Omental fat pad (tissue), 4 donors: ENCODE data around the gene TP73. TPM values are rescaled to one million over a fixed set of nuclear protein-coding genes. Genes with fewer than 3 reads are reported as not detected.

Source experiments
- ATAC-seq: fragments of 150-250 bp; one replicate; pipeline ENCODE4 v1.9.1; 2016; ENCODE audit warnings: mild to moderate bottlenecking, moderate library complexity; ENCODE audit not compliant: low FRiP score
- DNase-seq: peaks from one replicate; pipeline ENCODE4 v3.0.0-alpha.2; 2019; ENCODE audit warnings: low spot score
- total RNA-seq, 4 donors: library from RNA; depleted of rRNA; stranded (reverse); fragments of >200 nt; gene quantifications; one replicate each; pipeline ENCODE4 v1.1.0, GENCODE V29; 2016
- TF ChIP-seq, protein P1 (sequence below), 3 donors: fragments of 450-650 bp; IDR thresholded peaks; one replicate each; pipeline ENCODE4 v1.5.1; 2016 to 2017; ENCODE audit warnings: antibody characterized with exemption in 3 of 3, mild to moderate bottlenecking in 3 of 3, moderate library complexity in 2 of 3

The TP73 gene
- total RNA-seq, 4 donors from 2014 or later = not detected

DNA sequence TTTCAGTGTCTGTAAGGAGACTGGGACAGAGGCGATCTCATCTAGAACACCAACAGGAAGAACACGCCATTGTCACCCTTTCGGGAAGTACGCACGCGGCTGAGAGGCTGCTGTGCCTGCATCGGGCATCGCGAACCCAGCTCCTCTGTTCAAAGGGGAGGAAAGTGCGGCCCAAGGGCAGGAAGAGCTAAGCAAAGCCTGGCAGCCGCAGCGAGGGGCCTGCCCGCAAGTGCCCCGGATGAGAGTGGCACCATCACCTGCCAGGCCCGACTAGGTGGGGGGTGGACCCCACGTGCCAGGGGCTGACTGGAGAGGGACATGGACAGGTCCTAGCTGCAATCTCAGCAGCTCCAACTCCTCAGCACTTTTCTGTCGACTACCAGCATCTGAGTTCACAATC lies 20.0 kb upstream of the TP73 start:
- TF ChIP-seq, protein P1, sequence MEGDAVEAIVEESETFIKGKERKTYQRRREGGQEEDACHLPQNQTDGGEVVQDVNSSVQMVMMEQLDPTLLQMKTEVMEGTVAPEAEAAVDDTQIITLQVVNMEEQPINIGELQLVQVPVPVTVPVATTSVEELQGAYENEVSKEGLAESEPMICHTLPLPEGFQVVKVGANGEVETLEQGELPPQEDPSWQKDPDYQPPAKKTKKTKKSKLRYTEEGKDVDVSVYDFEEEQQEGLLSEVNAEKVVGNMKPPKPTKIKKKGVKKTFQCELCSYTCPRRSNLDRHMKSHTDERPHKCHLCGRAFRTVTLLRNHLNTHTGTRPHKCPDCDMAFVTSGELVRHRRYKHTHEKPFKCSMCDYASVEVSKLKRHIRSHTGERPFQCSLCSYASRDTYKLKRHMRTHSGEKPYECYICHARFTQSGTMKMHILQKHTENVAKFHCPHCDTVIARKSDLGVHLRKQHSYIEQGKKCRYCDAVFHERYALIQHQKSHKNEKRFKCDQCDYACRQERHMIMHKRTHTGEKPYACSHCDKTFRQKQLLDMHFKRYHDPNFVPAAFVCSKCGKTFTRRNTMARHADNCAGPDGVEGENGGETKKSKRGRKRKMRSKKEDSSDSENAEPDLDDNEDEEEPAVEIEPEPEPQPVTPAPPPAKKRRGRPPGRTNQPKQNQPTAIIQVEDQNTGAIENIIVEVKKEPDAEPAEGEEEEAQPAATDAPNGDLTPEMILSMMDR (IDR thresholded peaks at IDR 0.05) = no peak
- no peak for DNase-seq
- no peak for ATAC-seq

DNA sequence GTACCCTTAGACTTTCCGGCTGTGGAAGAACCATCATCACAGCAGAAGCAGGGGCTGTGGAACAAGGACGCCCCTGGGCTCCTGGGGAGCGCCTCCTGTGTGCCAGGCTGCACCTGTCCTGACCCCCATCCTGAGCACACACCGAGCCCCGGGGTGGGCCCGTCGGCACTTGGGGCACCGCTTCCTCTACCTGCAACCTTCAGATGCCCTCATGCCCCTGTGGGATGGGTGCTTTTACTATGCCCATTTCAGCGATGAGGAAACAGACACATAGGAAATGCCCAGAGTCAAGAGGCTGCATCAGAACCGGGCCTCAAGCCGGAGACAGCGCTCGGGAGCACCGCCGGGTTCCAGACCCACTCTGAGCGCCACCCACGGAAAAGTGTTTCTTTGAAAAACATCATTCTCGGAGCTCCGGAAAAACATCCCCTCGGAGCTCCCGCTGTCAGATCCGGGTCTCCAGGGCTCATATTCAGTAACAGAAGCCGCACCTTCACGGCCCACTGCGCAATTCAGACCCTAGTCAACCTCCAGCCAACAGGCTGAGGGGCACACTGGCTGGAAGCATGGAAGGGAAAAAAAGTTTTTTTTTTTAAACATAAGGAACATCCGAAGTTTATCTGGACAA lies 19.5 kb upstream of the TP73 start:
- TF ChIP-seq, protein P1 (IDR thresholded peaks at IDR 0.05) = no peak
- DNase-seq (no peak), ATAC-seq (no peak)

- DNase-seq (no peak), ATAC-seq (no peak)
- TF ChIP-seq, protein P1 (IDR thresholded peaks at IDR 0.05) = no peak
Observed at GRCh38 chr1:3633344-3634058, 18.8 kb upstream of the TP73 start.

DNA sequence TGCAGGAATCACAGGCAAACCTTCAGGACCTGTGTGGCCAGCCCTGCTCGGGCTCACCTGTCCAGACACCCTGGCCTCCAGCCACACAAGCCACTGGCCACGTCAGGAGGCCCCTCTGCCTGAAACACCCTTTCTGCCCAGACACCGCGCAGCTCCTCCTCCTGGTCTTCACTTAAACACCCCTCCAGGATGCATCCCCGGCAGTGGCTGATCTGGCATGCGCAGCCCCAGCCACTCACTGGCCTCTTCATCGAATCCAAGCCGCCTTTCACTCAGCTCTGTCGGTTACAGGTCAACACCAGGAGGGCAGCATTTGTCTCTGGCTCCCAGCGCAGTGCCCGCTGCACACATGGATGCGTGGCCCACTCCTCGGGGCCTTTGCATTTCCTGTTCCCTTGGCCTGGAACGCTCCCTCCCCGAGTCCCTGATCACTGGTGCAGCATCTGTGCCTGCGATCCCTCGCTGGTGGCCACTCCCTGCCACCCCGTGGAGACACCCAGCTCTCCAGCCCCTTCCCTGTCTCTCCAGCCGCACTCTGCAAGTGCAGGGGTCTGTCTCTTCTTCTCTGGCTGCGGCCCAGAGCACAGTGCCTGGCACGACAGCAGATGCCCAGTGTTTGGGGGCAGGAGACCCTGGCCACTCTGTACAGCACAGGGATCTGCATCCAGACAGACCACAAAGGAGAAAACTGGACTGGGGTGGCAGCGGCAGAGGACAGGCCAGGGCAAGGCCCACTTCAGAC lies 18.1 kb upstream of the TP73 start:
- ATAC-seq (no peak), DNase-seq (no peak)
- TF ChIP-seq, protein P1 (IDR thresholded peaks at IDR 0.05) = no peak

DNA sequence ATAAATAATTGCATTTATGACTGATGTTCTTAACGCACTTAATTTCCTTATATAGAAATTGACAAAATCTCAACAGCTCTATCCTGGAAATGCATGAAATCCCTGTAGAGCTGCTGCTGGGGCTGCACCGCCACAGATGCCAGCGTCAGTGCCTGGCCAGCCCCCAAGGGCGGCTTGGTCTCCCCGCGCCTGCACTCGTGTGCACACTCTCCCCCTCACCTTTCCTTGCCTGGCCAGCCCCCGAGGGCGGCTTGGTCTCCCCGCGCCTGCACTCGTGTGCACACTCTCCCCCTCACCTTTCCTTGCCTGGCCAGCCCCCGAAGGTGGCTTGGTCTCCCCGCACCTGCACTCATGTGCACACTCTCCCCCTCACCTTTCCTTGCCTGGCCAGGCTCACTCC lies 16.2 kb upstream of the TP73 start:
- TF ChIP-seq, protein P1 (IDR thresholded peaks at IDR 0.05) = no peak
- no peak for DNase-seq
- ATAC-seq = no peak

- TF ChIP-seq, protein P1 (IDR thresholded peaks at IDR 0.05) = no peak
- DNase-seq (no peak), ATAC-seq (no peak)
Observed at GRCh38 chr1:3636531-3636930, 15.8 kb upstream of the TP73 start.
